ENCODE data around the gene PLXNA4.

GRCh38 chr7:132516042-132516840, 60.0 kb downstream of the PLXNA4 start:
- TF ChIP-seq CTCF (IDR thresholded peaks at IDR 0.05; ENCODE audit: insufficient read depth, low read length, poor library complexity, severe bottlenecking) (no peak), EZH2phosphoT487 (conservative IDR thresholded peaks at IDR 0.05; ENCODE audit: low read length) (no peak)
